Fibroblast of pulmonary artery (primary cell): ENCODE measurements around the gene ELL3.
A peak's percentile ranks its signal among the peaks of the same experiment; 100 is the strongest.
"Not testable (repeated sequence)": the region's sequence is repeated elsewhere in the genome, so short reads cannot be mapped to it uniquely, and the experiment has no call there.

Source experiments
- DNase-seq: peaks from one replicate; pipeline ENCODE4 v3.0.0-alpha.2; 2010; ENCODE audit warnings: low read depth
- H3K4me3 ChIP-seq: replicated peaks from 2 replicates; pipeline ENCODE4 v1.5.1; 2011; ENCODE audit warnings: low read depth, mild to moderate bottlenecking, control low read depth, low read length, moderate library complexity
- CTCF ChIP-seq: IDR thresholded peaks from 2 replicates; pipeline ENCODE4 v1.5.1; 2011; ENCODE audit warnings: mild to moderate bottlenecking, control low read depth, low read length, inconsistent platforms; ENCODE audit errors: missing control alignments

Gene ELL3

GRCh38 chr15:43776718-43777266 lies at the start of gene ELL3:
TSS of gene ELL3 (minus strand) at chr15:43776966. CDS start at chr15:43776901, 65 bp downstream.
- H3K4me3 ChIP-seq = peak within 1 kb of the TSS; percentile 79
- no peak for TF ChIP-seq CTCF
- peak; percentile 61 for DNase-seq

- H3K4me3 ChIP-seq = peak overlapping the region; percentile 69
- DNase-seq = no peak
- TF ChIP-seq CTCF = no peak
Measured at GRCh38 chr15:43826029-43826507, 49.3 kb upstream of the ELL3 start.

GRCh38 chr15:43825305-43825704 lies 48.5 kb upstream of the ELL3 start:
- not testable (repeated sequence) for H3K4me3 ChIP-seq, DNase-seq

GRCh38 chr15:43824302-43825246 lies 47.8 kb upstream of the ELL3 start, which contains the start of gene MFAP1:
TSS of gene MFAP1 (minus strand) at chr15:43824690. CDS start at chr15:43824569, 121 bp downstream.
- TF ChIP-seq CTCF = no peak
- peak; percentile 99 for DNase-seq
- H3K4me3 ChIP-seq = peak within 1 kb of the TSS; percentile 88

- no peak for TF ChIP-seq CTCF
- no peak overlapping the region for H3K4me3 ChIP-seq
- no peak for DNase-seq
Measured at GRCh38 chr15:43821505-43821904, 44.7 kb upstream of the ELL3 start.

- not testable (repeated sequence) for DNase-seq, H3K4me3 ChIP-seq
Measured at GRCh38 chr15:43815064-43815463, 38.3 kb upstream of the ELL3 start.

- no peak for TF ChIP-seq CTCF
- no peak for DNase-seq
Measured at GRCh38 chr15:43808960-43809678, 32.4 kb upstream of the ELL3 start.

More at GRCh38 chr15:43808960-43809678, 32.4 kb upstream of the ELL3 start:
- no peak overlapping the region for H3K4me3 ChIP-seq
